HepG2 (cell line): ENCODE measurements around the gene GYPC. TPM values are rescaled to one million over a fixed set of nuclear protein-coding genes. Genes with fewer than 3 reads are reported as not detected.

Source experiments
- ATAC-seq: fragments of 200-7000 bp; cut with Tn5 transposase; 3 replicates; pipeline ENCODE4 v1.9.1; 2020; ENCODE audit warnings: mild to moderate bottlenecking, moderate library complexity
- BruUV-seq: library from RNA; stranded (reverse); fragments of 400-500 nt; replicated peaks from 2 replicates; lab custom pipeline; 2021; lab: Mats Ljungman, UMichigan
- CTCF ChIA-PET: fragments of 300-600 bp; formaldehyde crosslinking; extraction: SDS; loops from one replicate; lab custom pipeline; 2021; ENCODE audit warnings: low total read pairs, inconsistent platforms, low intra/inter-chr PET ratio; lab: Yijun Ruan, JAX
- POLR2A ChIA-PET: fragments of 350-600 bp; sonication (Branson Sonifier 250); formaldehyde crosslinking; loops from one replicate; lab custom pipeline; 2020; ENCODE audit warnings: antibody characterized with exemption, inconsistent platforms; lab: Yijun Ruan, JAX
- DNase-seq: peaks from one replicate; pipeline ENCODE4 v3.0.0-alpha.2; 2015; ENCODE audit warnings: low spot score
- FAIRE-seq: peaks from 3 replicates; lab custom pipeline; 2011; peaks lifted over from hg19 to GRCh38; lab: Jason Lieb, UNC
- H2AFZ ChIP-seq: one replicate; pipeline ENCODE4 v1.6.1; 2011; ENCODE audit warnings: low read length, inconsistent platforms
- H3K27ac ChIP-seq: fragments of 300-600 bp; 3 replicates; pipeline ENCODE4 v1.8.0; 2011; ENCODE audit warnings: mixed run types, mild to moderate bottlenecking, mixed read lengths, low read length, inconsistent platforms; ENCODE audit not compliant: insufficient read depth; ENCODE audit errors: extremely low read length
- H3K27me3 ChIP-seq, 2 experiments: fragments of 200-600 bp in 1 of 2; 2 replicates in 1 of 2; 3 replicates in 1 of 2; pipeline versions ENCODE4 v1.6.0 to v1.8.0; 2011; ENCODE audit warnings: low read length in 2 of 2, mild to moderate bottlenecking in 2 of 2, moderate library complexity in 2 of 2, inconsistent platforms in 1 of 2; ENCODE audit not compliant: insufficient read depth in 2 of 2, control insufficient read depth in 1 of 2
- H3K36me3 ChIP-seq, 2 experiments: fragments of 200-600 bp in 1 of 2; replicated peaks in 1 of 2; 2 replicates in 1 of 2; 3 replicates in 1 of 2; pipeline versions ENCODE4 v1.5.1 to v1.8.0; 2011; ENCODE audit warnings: low read length in 2 of 2, inconsistent platforms in 1 of 2; ENCODE audit not compliant: insufficient read depth in 2 of 2, control insufficient read depth in 1 of 2
- H3K4me1 ChIP-seq: 2 replicates; pipeline ENCODE4 v1.5.1; 2012; ENCODE audit warnings: low read length, inconsistent platforms; ENCODE audit not compliant: insufficient read depth
- H3K4me2 ChIP-seq: 2 replicates; pipeline ENCODE4 v1.6.0; 2011; ENCODE audit warnings: low read depth, low read length, inconsistent platforms
- H3K4me3 ChIP-seq, 3 experiments: fragments of 200-600 bp in 1 of 3; sonication (generic), shearing (Covaris generic) in 1 of 3; replicated peaks in 1 of 3; 2 replicates each; pipeline ENCODE4 v1.5.1; 2011 to 2016; ENCODE audit warnings: low read length in 3 of 3, inconsistent platforms in 2 of 3, low read depth in 2 of 3, mild to moderate bottlenecking in 2 of 3, control low read depth in 1 of 3, mixed read lengths in 1 of 3; ENCODE audit not compliant: insufficient read depth in 1 of 3
- H3K79me2 ChIP-seq: one replicate; pipeline ENCODE4 v1.6.1; 2011; ENCODE audit warnings: low read length, inconsistent platforms; ENCODE audit not compliant: insufficient read depth
- H3K9ac ChIP-seq: 2 replicates; pipeline ENCODE4 v1.6.0; 2011; ENCODE audit warnings: mild to moderate bottlenecking, low read depth, low read length, inconsistent platforms; ENCODE audit not compliant: insufficient read depth
- H3K9me3 ChIP-seq: 2 replicates; pipeline ENCODE4 v1.5.1; 2012; ENCODE audit warnings: mild to moderate bottlenecking, low read length
- H4K20me1 ChIP-seq: 2 replicates; pipeline ENCODE4 v1.6.0; 2011; ENCODE audit warnings: inconsistent platforms, mild to moderate bottlenecking, low read length, moderate library complexity; ENCODE audit not compliant: insufficient read depth
- CREM ChIP-seq, 2 experiments: sonication (generic) in 1 of 2; formaldehyde crosslinking in 1 of 2; IDR thresholded peaks; 2 replicates each; pipeline versions ENCODE4 v1.4.0 to v1.6.1; 2016 to 2020; ENCODE audit warnings: antibody characterized with exemption in 1 of 2, mild to moderate bottlenecking in 1 of 2, missing genetic modification reagents in 1 of 2
- ETV5 ChIP-seq: IDR thresholded peaks from 2 replicates; pipeline ENCODE4 v1.6.1; 2018; ENCODE audit warnings: missing biosample characterization, missing genetic modification reagents, inconsistent platforms, borderline replicate concordance
- KLF16 ChIP-seq, 2 experiments: sonication (generic) in 1 of 2; formaldehyde crosslinking in 1 of 2; IDR thresholded peaks; 2 replicates each; pipeline versions ENCODE4 v1.6.1 to v1.8.0; 2016 to 2023; ENCODE audit warnings: missing genetic modification reagents in 2 of 2, missing compliant biosample characterization in 1 of 2
- MAFK ChIP-seq, 2 experiments: IDR thresholded peaks in 1 of 2; conservative IDR thresholded peaks in 1 of 2; 2 replicates each; pipeline ENCODE4 v1.6.1; 2011; ENCODE audit warnings: improper control_type of control experiment in 2 of 2, low read length in 2 of 2
- MED1 ChIP-seq: sonication (generic); formaldehyde crosslinking; IDR thresholded peaks from 2 replicates; pipeline ENCODE4 v1.4.0; 2020; ENCODE audit warnings: missing genetic modification reagents
- MZF1 ChIP-seq: sonication (generic); formaldehyde crosslinking; IDR thresholded peaks from 2 replicates; pipeline ENCODE4 v1.8.1; 2023; ENCODE audit warnings: mild to moderate bottlenecking, missing genetic modification reagents, borderline replicate concordance
- NCOR1 ChIP-seq: fragments of 200-600 bp; sonication (generic); IDR thresholded peaks from 2 replicates; pipeline ENCODE4 v1.7.0; 2017; ENCODE audit warnings: antibody characterized with exemption, low read length, borderline replicate concordance
- SMAD1 ChIP-seq: sonication (generic); formaldehyde crosslinking; IDR thresholded peaks from 2 replicates; pipeline ENCODE4 v1.4.0; 2020; ENCODE audit warnings: missing genetic modification reagents, low read depth, mild to moderate bottlenecking, borderline replicate concordance
- SP140L ChIP-seq: sonication (generic); formaldehyde crosslinking; IDR thresholded peaks from 2 replicates; pipeline ENCODE4 v1.4.0; 2020; ENCODE audit warnings: missing genetic modification reagents, borderline replicate concordance
- ZBTB2 ChIP-seq: sonication (generic); formaldehyde crosslinking; IDR thresholded peaks from 2 replicates; pipeline ENCODE4 v1.8.0; 2022; ENCODE audit warnings: low read depth, missing genetic modification reagents
- ZMAT3 ChIP-seq: sonication (generic); formaldehyde crosslinking; conservative IDR thresholded peaks from 2 replicates; pipeline ENCODE4 v1.7.0; 2021; ENCODE audit warnings: missing genetic modification reagents
- ZMYM2 ChIP-seq: sonication (generic); formaldehyde crosslinking; IDR thresholded peaks from 2 replicates; pipeline ENCODE4 v1.8.0; 2022; ENCODE audit warnings: mild to moderate bottlenecking, missing genetic modification reagents
- ZNF329 ChIP-seq: sonication (generic); formaldehyde crosslinking; IDR thresholded peaks from 2 replicates; pipeline ENCODE4 v1.9.0; 2021; ENCODE audit warnings: low read depth, mild to moderate bottlenecking, missing genetic modification reagents
- ZNF781 ChIP-seq: sonication (generic); formaldehyde crosslinking; IDR thresholded peaks from 2 replicates; pipeline ENCODE4 v1.5.1; 2020; ENCODE audit warnings: borderline replicate concordance, mild to moderate bottlenecking, missing genetic modification reagents; ENCODE audit errors: not compliant biosample characterization
- WGBS: methylation state at CpG from one replicate; pipeline ENCODE4 v1.1.6; 2017; ENCODE audit warnings: low lambda C conversion rate; 5-methylcytosine and 5-hydroxymethylcytosine counted together
- in situ Hi-C: cut with HindIII; loops from 2 replicates; pipeline ENCODE4 v1.10.0; 2017; ENCODE audit warnings: low pct_unique_long_range_greater_than_20kb; ENCODE audit not compliant: extremely low pct_ligation_motif_present
- intact Hi-C: fragments of 100-400 bp; cut with micrococcal nuclease; formaldehyde crosslinking; loops from one replicate; pipeline ENCODE4 v1.10.0; 2022; ENCODE audit not compliant: unreplicated experiment
- polyA plus RNA-seq, 8 experiments: library from polyadenylated mRNA; depleted of rRNA in 3 of 8; stranded (reverse) in 7 of 8; unstranded in 1 of 8; fragments of >200 nt; fragmentation: Illumina TruSeq in 4 of 8; extraction: Trizol in 4 of 8; gene quantifications; 2 replicates each; pipeline versions ENCODE4 v1.2.1 to v1.2.3, GENCODE V29; 2011 to 2016; ENCODE audit warnings: low read depth in 4 of 8, missing spikeins in 1 of 8, mixed read lengths in 1 of 8; ENCODE audit not compliant: insufficient read depth in 1 of 8
- total RNA-seq, 5 experiments: library from RNA; depleted of rRNA; stranded (reverse); fragments of >200 nt; fragmentation: Illumina TruSeq; extraction: Trizol; gene quantifications; 2 replicates each; pipeline ENCODE4 v1.2.3, GENCODE V29; 2016; ENCODE audit warnings: low read depth in 1 of 5
- TF ChIP-seq, protein P1 (sequence below): sonication (generic); formaldehyde crosslinking; IDR thresholded peaks from 2 replicates; pipeline ENCODE4 v1.5.1; 2020; ENCODE audit warnings: missing genetic modification reagents, mild to moderate bottlenecking, borderline replicate concordance
- TF ChIP-seq, protein P2 (sequence below): IDR thresholded peaks from 2 replicates; pipeline ENCODE4 v1.6.1; 2016; ENCODE audit warnings: missing compliant biosample characterization, missing genetic modification reagents, borderline replicate concordance
- TF ChIP-seq, protein P3 (sequence below): sonication (generic); formaldehyde crosslinking; conservative IDR thresholded peaks from 2 replicates; pipeline ENCODE4 v1.4.0; 2020; ENCODE audit warnings: missing genetic modification reagents
- TF ChIP-seq, protein P4 (sequence below): sonication (generic); formaldehyde crosslinking; IDR thresholded peaks from 2 replicates; pipeline ENCODE4 v1.4.0; 2020; ENCODE audit warnings: missing genetic modification reagents, borderline replicate concordance

GYPC gene
- total and polyA plus RNA-seq, 2 of the 13 experiments (the other 11 are each of a cell fraction or from before 2014, with no cell fraction given): not detected

DNA sequence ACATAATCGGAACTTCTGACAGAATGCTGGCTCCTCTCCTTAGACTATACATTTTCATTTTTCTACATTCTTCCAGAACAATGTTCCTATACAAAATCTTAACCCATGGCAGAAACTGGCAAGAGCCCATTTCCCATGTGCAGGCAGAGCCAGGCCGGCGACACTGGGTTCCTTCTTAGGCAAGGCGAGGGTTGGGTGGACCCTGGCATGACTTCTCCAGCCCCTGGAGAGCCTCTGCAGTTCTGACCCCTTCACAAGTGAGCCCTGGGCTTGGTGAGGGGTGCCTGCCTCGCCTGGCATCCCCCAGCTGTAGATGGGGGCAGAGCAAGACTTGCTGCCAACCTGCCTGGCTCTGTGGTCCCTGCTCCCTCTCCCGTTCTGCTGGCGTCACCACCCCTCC lies 5.0 kb downstream of the GYPC start:
- H3K36me3 ChIP-seq: no peaks in the 10 kb centered on the region
- intact Hi-C loops: no loop called here
- no peak overlapping the region for H3K4me3 ChIP-seq
- H3K27me3 ChIP-seq: peaks cover 6 to 52% of the 10 kb centered on the region in 2 experiments
- H3K4me1 ChIP-seq: no peaks in the 10 kb centered on the region
- 57% methylated on average over 7 of the region's 7 CpGs for WGBS
- no peak overlapping the region for H3K4me2 ChIP-seq
- H3K9ac ChIP-seq: no peak overlapping the region
- H3K79me2 ChIP-seq: no peaks in the 10 kb centered on the region
- POLR2A ChIA-PET: no interaction called here
- no TSS peak for BruUV-seq
- in situ Hi-C loops: no loop called here
- H4K20me1 ChIP-seq: no peaks in the 10 kb centered on the region
- H3K9me3 ChIP-seq: no peaks in the 10 kb centered on the region
- ATAC-seq (no peak), DNase-seq (no peak), FAIRE-seq (no peak)
- CTCF ChIA-PET: no interaction called here
- no peak overlapping the region for H2AFZ ChIP-seq
- H3K27ac ChIP-seq: no peak overlapping the region
- TF ChIP-seq CREM (IDR thresholded peaks at IDR 0.05): no peak
- TF ChIP-seq CREM (CRISPR knock-in tag; IDR thresholded peaks at IDR 0.05): no peak
- TF ChIP-seq ETV5 (CRISPR knock-in tag): no peak
- TF ChIP-seq SMAD1: no peak
- TF ChIP-seq, protein P1, sequence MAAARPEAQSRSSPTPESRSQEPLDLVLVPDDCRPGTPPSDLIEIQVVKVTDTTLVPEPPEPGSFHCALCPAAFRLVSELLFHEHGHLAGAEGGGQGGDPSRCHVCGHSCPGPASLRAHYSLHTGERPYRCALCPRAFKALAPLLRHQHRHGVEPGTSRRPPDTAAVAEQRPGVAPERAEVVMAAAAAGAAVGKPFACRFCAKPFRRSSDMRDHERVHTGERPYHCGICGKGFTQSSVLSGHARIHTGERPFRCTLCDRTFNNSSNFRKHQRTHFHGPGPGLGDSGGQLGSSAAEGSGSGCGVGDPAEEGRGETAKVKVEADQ (CRISPR knock-in tag): no peak
- TF ChIP-seq, protein P2, sequence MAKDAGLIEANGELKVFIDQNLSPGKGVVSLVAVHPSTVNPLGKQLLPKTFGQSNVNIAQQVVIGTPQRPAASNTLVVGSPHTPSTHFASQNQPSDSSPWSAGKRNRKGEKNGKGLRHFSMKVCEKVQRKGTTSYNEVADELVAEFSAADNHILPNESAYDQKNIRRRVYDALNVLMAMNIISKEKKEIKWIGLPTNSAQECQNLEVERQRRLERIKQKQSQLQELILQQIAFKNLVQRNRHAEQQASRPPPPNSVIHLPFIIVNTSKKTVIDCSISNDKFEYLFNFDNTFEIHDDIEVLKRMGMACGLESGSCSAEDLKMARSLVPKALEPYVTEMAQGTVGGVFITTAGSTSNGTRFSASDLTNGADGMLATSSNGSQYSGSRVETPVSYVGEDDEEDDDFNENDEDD (CRISPR knock-in tag): no peak
- TF ChIP-seq, protein P3, sequence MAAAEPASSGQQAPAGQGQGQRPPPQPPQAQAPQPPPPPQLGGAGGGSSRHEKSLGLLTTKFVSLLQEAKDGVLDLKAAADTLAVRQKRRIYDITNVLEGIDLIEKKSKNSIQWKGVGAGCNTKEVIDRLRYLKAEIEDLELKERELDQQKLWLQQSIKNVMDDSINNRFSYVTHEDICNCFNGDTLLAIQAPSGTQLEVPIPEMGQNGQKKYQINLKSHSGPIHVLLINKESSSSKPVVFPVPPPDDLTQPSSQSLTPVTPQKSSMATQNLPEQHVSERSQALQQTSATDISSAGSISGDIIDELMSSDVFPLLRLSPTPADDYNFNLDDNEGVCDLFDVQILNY: no peak
- no peak for TF ChIP-seq ZNF781 (CRISPR knock-in tag)
- no peak for TF ChIP-seq ZMAT3 (CRISPR knock-in tag)
- TF ChIP-seq NCOR1: no peak
- TF ChIP-seq ZBTB2: no peak
- TF ChIP-seq MZF1 (CRISPR knock-in tag): no peak
- TF ChIP-seq ZMYM2 (CRISPR knock-in tag): no peak
- TF ChIP-seq ZNF329 (CRISPR knock-in tag): no peak
- no peak for TF ChIP-seq MED1
- no peak for TF ChIP-seq SP140L (CRISPR knock-in tag)
- TF ChIP-seq MAFK (conservative IDR thresholded peaks at IDR 0.05 in 1 of 2, IDR thresholded peaks at IDR 0.05 in 1 of 2; ENCODE audit: low read length in 2 of 2): no peak
- no peak for TF ChIP-seq KLF16 (CRISPR knock-in tag; IDR thresholded peaks at IDR 0.05)
- TF ChIP-seq, protein P4, sequence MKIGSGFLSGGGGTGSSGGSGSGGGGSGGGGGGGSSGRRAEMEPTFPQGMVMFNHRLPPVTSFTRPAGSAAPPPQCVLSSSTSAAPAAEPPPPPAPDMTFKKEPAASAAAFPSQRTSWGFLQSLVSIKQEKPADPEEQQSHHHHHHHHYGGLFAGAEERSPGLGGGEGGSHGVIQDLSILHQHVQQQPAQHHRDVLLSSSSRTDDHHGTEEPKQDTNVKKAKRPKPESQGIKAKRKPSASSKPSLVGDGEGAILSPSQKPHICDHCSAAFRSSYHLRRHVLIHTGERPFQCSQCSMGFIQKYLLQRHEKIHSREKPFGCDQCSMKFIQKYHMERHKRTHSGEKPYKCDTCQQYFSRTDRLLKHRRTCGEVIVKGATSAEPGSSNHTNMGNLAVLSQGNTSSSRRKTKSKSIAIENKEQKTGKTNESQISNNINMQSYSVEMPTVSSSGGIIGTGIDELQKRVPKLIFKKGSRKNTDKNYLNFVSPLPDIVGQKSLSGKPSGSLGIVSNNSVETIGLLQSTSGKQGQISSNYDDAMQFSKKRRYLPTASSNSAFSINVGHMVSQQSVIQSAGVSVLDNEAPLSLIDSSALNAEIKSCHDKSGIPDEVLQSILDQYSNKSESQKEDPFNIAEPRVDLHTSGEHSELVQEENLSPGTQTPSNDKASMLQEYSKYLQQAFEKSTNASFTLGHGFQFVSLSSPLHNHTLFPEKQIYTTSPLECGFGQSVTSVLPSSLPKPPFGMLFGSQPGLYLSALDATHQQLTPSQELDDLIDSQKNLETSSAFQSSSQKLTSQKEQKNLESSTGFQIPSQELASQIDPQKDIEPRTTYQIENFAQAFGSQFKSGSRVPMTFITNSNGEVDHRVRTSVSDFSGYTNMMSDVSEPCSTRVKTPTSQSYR (CRISPR knock-in tag): no peak
